B cell (primary cell): ENCODE measurements around the gene ARMC9. TPM values are rescaled to one million over a fixed set of nuclear protein-coding genes. Genes with fewer than 3 reads are reported as not detected.

ENCODE experiments used
- ATAC-seq: fragments of 200-7000 bp; cut with Tn5 transposase; one replicate; pipeline ENCODE4 v1.10.0; 2021; ENCODE audit warnings: low read depth, mild to moderate bottlenecking, moderate number of reproducible peaks, moderate library complexity
- CTCF ChIA-PET: fragments of 350-600 bp; sonication (Branson Sonifier 250); formaldehyde crosslinking; loops from one replicate; lab custom pipeline; 2021; ENCODE audit warnings: antibody characterized with exemption, inconsistent platforms; lab: Charles Lee
- POLR2A ChIA-PET: fragments of 350-600 bp; sonication (Branson Sonifier 250); formaldehyde crosslinking; loops from one replicate; lab custom pipeline; 2021; ENCODE audit warnings: antibody characterized with exemption; lab: Charles Lee
- DNase-seq: peaks from one replicate; pipeline ENCODE4 v3.0.0; 2013
- H2AFZ ChIP-seq: 2 replicates; pipeline ENCODE4 v1.6.1; 2012; ENCODE audit warnings: mild to moderate bottlenecking, low read depth, low read length; ENCODE audit not compliant: insufficient read depth, poor library complexity, severe bottlenecking
- H3K27ac ChIP-seq, 2 donors: 1 replicate in 1 of 2; 2 replicates in 1 of 2; pipeline ENCODE4 v1.5.1; 2012 to 2013; ENCODE audit warnings: low read length in 2 of 2, mild to moderate bottlenecking in 2 of 2, moderate library complexity in 1 of 2
- H3K27me3 ChIP-seq, 4 experiments: fragments of 200-600 bp in 1 of 4; sonication (generic) in 1 of 4; replicated peaks in 1 of 4; 1 replicate in 2 of 4; 2 replicates in 2 of 4; pipeline versions ENCODE4 v1.6.1 to v1.7.0; 2013 to 2016; ENCODE audit warnings: low read length in 3 of 4, mild to moderate bottlenecking in 2 of 4, mixed read lengths in 1 of 4, moderate library complexity in 1 of 4; ENCODE audit not compliant: insufficient read depth in 4 of 4, control insufficient read depth in 3 of 4; ENCODE audit errors: control extremely low read depth in 1 of 4
- H3K36me3 ChIP-seq, 2 experiments: replicated peaks in 1 of 2; 1 replicate in 1 of 2; 2 replicates in 1 of 2; pipeline versions ENCODE4 v1.6.1 to v1.7.1; 2013; ENCODE audit warnings: low read length in 1 of 2; ENCODE audit not compliant: insufficient read depth in 2 of 2, control insufficient read depth in 1 of 2; ENCODE audit errors: control extremely low read depth in 1 of 2, extremely low read depth in 1 of 2
- H3K4me1 ChIP-seq, 2 donors: fragments of 200-600 bp in 1 of 2; sonication (generic) in 1 of 2; 1 replicate in 1 of 2; 2 replicates in 1 of 2; pipeline versions ENCODE4 v1.5.1 to v1.6.1; 2013 to 2017; ENCODE audit warnings: low read length in 2 of 2; ENCODE audit not compliant: control insufficient read depth in 2 of 2, insufficient read depth in 2 of 2
- H3K4me2 ChIP-seq: replicated peaks from 2 replicates; pipeline ENCODE3; 2012; ENCODE audit warnings: mild to moderate bottlenecking, low read depth, low read length; ENCODE audit not compliant: poor library complexity, severe bottlenecking
- H3K4me3 ChIP-seq, 5 experiments: fragments of 200-600 bp in 1 of 5; sonication (generic) in 1 of 5; 1 replicate in 3 of 5; 2 replicates in 2 of 5; pipeline versions ENCODE4 v1.5.1 to v1.7.0; 2011 to 2016; ENCODE audit warnings: low read length in 4 of 5, mild to moderate bottlenecking in 4 of 5, low read depth in 2 of 5, control low read depth in 1 of 5, moderate library complexity in 1 of 5; ENCODE audit not compliant: insufficient read depth in 1 of 5; ENCODE audit errors: control extremely low read depth in 1 of 5, extremely low read depth in 1 of 5
- H3K79me2 ChIP-seq: fragments of 200-600 bp; sonication (generic); one replicate; pipeline ENCODE4 v1.6.0; 2016; ENCODE audit warnings: low read length; ENCODE audit not compliant: control insufficient read depth, insufficient read depth
- H3K9ac ChIP-seq: fragments of 200-600 bp; sonication (generic); 2 replicates; pipeline ENCODE4 v1.6.1; 2017; ENCODE audit warnings: mild to moderate bottlenecking, low read length, moderate library complexity
- H3K9me3 ChIP-seq, 3 donors: one replicate each; pipeline versions ENCODE4 v1.6.1 to v1.7.1; 2013; ENCODE audit warnings: low read length in 2 of 3; ENCODE audit not compliant: control insufficient read depth in 2 of 3, insufficient read depth in 1 of 3; ENCODE audit errors: control extremely low read depth in 1 of 3
- H4K20me1 ChIP-seq: 2 replicates; pipeline ENCODE4 v1.6.0; 2012; ENCODE audit warnings: mild to moderate bottlenecking, low read length; ENCODE audit not compliant: insufficient read depth, control insufficient read depth, poor library complexity, severe bottlenecking
- H3K27ac Mint-ChIP-seq: one replicate; pipeline ENCODE4 v1.8.0; 2021; ENCODE audit warnings: mixed read lengths
- H3K27me3 Mint-ChIP-seq: one replicate; pipeline ENCODE4 v1.8.0; 2021; ENCODE audit warnings: mixed read lengths
- H3K4me1 Mint-ChIP-seq: one replicate; pipeline ENCODE4 v1.8.0; 2021; ENCODE audit warnings: mixed read lengths
- H3K4me3 Mint-ChIP-seq: one replicate; pipeline ENCODE4 v1.8.0; 2021; ENCODE audit warnings: mixed read lengths
- H3K9me3 Mint-ChIP-seq: one replicate; pipeline ENCODE4 v1.8.0; 2022; ENCODE audit warnings: mixed read lengths; ENCODE audit not compliant: insufficient read depth
- EZH2 ChIP-seq: IDR thresholded peaks from 2 replicates; pipeline ENCODE4 v1.6.1; 2012; ENCODE audit warnings: borderline replicate concordance, low read depth, mild to moderate bottlenecking, moderate library complexity, low read length; ENCODE audit not compliant: insufficient read depth, poor library complexity, severe bottlenecking
- WGBS: methylation state at CpG from one replicate; pipeline ENCODE4 v1.1.5; 2013; ENCODE audit warnings: missing lambda C conversion rate; ENCODE audit not compliant: insufficient coverage; 5-methylcytosine and 5-hydroxymethylcytosine counted together
- intact Hi-C: fragments of 100-400 bp; cut with micrococcal nuclease; formaldehyde crosslinking; loops from one replicate; pipeline ENCODE4 v1.10.0; 2022
- polyA plus RNA-seq: library from polyadenylated mRNA; depleted of rRNA; stranded (reverse); fragments of >200 nt; gene quantifications from 2 replicates; pipeline ENCODE4 v1.2.3, GENCODE V29; 2012
- total RNA-seq, 2 donors: library from RNA; stranded (reverse); fragments of 120-200 nt in 1 of 2; gene quantifications; 1 replicate in 1 of 2; 2 replicates in 1 of 2; pipeline versions ENCODE4 v1.2.3 to v1.2.4, GENCODE V29; 2013 to 2022
- TF ChIP-seq, protein P1 (sequence below): fragments of 200-600 bp; IDR thresholded peaks from one replicate; pipeline ENCODE4 v1.8.0; 2022; ENCODE audit warnings: antibody characterized with exemption, mild to moderate bottlenecking

Gene ARMC9
- total and polyA plus RNA-seq, 2 donors (not counting 1 experiment from before 2014, with no cell fraction given), result 0.40 to 5.4 TPM

DNA sequence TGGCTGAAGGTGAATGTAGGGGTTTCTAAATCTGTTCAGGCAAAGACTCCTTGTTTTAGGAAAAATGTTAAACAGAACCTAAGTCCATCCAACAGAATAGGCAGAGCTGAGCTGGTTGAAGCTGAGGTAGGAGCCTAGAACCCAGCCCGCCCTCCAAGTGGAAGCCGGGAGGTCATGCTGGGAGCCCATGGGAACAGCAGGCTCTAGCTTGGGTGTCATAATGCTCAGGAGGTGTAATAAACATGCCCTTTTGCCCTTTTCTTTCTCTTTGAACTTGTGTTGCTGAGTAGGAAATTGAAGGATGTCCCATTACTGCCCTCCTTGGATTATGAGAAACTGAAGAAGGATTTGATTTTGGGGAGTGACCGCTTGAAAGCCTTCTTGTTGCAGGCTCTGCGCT, 60.3 kb downstream of the ARMC9 start:
- Histone ChIP-seq H3K79me2 (no peaks in the 10 kb centered on the region), H3K4me1 (no peaks in the 10 kb centered on the region), H3K4me3 (no peak overlapping the region), H3K9me3 (no peaks in the 10 kb centered on the region), H3K9ac (no peak overlapping the region), H3K4me2 (no peak overlapping the region), H3K27me3 (no peaks in the 10 kb centered on the region), H3K36me3 (no peaks in the 10 kb centered on the region), H2AFZ (no peak overlapping the region), H3K27ac (no peak overlapping the region), H4K20me1 (no peaks in the 10 kb centered on the region)
- ATAC-seq, result no peak
- Mint-ChIP-seq H3K4me3 (no peak overlapping the region), H3K9me3 (no peaks in the 10 kb centered on the region), H3K27ac (no peak overlapping the region), H3K4me1 (no peaks in the 10 kb centered on the region), H3K27me3 (no peaks in the 10 kb centered on the region)
- ChIA-PET POLR2A (no interaction called here), CTCF (no interaction called here)
- intact Hi-C loops, result no loop called here
- TF ChIP-seq, protein P1, sequence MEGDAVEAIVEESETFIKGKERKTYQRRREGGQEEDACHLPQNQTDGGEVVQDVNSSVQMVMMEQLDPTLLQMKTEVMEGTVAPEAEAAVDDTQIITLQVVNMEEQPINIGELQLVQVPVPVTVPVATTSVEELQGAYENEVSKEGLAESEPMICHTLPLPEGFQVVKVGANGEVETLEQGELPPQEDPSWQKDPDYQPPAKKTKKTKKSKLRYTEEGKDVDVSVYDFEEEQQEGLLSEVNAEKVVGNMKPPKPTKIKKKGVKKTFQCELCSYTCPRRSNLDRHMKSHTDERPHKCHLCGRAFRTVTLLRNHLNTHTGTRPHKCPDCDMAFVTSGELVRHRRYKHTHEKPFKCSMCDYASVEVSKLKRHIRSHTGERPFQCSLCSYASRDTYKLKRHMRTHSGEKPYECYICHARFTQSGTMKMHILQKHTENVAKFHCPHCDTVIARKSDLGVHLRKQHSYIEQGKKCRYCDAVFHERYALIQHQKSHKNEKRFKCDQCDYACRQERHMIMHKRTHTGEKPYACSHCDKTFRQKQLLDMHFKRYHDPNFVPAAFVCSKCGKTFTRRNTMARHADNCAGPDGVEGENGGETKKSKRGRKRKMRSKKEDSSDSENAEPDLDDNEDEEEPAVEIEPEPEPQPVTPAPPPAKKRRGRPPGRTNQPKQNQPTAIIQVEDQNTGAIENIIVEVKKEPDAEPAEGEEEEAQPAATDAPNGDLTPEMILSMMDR, result no peak
- no peak for TF ChIP-seq EZH2
- WGBS, result 100% methylated on average over 3 of the region's 4 CpGs
- no peak for DNase-seq

DNA sequence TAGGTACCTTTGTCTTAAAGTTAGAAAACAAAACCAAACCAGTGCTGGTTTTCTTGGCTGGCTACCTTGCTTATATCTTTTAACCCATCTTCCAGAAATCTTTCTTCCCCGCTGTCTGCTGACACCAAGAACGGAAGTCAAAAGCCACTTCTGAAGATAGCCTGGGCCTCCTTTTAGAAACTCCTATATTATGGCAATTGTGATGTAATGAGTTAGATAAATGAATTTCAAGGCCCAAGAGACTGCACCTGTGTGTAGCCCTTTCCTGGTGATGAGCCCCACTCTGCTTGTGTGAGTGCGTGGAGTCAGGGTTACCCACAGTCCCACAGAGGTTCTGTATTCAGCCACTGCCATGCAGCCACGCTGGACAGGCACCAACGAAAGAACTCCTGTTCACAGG, 60.7 kb downstream of the ARMC9 start:
- H3K27ac ChIP-seq, result no peak overlapping the region
- intact Hi-C loops, result no loop called here
- Mint-ChIP-seq H3K27ac (no peak overlapping the region), H3K4me1 (no peaks in the 10 kb centered on the region), H3K9me3 (no peaks in the 10 kb centered on the region), H3K27me3 (no peaks in the 10 kb centered on the region), H3K4me3 (no peak overlapping the region)
- H3K79me2 ChIP-seq, result no peaks in the 10 kb centered on the region
- TF ChIP-seq EZH2, result no peak
- TF ChIP-seq, protein P1, result no peak
- no peaks in the 10 kb centered on the region for H3K4me1 ChIP-seq
- CTCF ChIA-PET, result no interaction called here
- WGBS, result 94% methylated on average over 3 of the region's 5 CpGs
- no peak overlapping the region for H3K4me3 ChIP-seq
- no peaks in the 10 kb centered on the region for H3K9me3 ChIP-seq
- DNase-seq (no peak), ATAC-seq (no peak)
- no peak overlapping the region for H2AFZ ChIP-seq
- H4K20me1 ChIP-seq, result no peaks in the 10 kb centered on the region
- no peaks in the 10 kb centered on the region for H3K36me3 ChIP-seq
- no peak overlapping the region for H3K9ac ChIP-seq
- H3K4me2 ChIP-seq, result no peak overlapping the region
- H3K27me3 ChIP-seq, result no peaks in the 10 kb centered on the region
- POLR2A ChIA-PET, result no interaction called here
